Keratinocyte (primary cell): ENCODE measurements around the gene TNS1.

Experiments
- CTCF ChIP-seq, 3 experiments: IDR thresholded peaks in 1 of 3; conservative IDR thresholded peaks in 1 of 3; optimal IDR thresholded peaks in 1 of 3; 2 replicates in 2 of 3; 3 replicates in 1 of 3; pipeline versions ENCODE3 to v1.5.1; 2011; ENCODE audit warnings: low read length in 3 of 3, mild to moderate bottlenecking in 3 of 3, moderate library complexity in 2 of 3, control low read depth in 1 of 3, inconsistent platforms in 1 of 3; ENCODE audit not compliant: insufficient read depth in 2 of 3; ENCODE audit errors: extremely low read depth in 1 of 3
- EZH2 ChIP-seq: IDR thresholded peaks from one replicate; pipeline ENCODE4 v1.6.1; 2012; ENCODE audit warnings: inconsistent platforms, mild to moderate bottlenecking, low read length, moderate library complexity

DNA sequence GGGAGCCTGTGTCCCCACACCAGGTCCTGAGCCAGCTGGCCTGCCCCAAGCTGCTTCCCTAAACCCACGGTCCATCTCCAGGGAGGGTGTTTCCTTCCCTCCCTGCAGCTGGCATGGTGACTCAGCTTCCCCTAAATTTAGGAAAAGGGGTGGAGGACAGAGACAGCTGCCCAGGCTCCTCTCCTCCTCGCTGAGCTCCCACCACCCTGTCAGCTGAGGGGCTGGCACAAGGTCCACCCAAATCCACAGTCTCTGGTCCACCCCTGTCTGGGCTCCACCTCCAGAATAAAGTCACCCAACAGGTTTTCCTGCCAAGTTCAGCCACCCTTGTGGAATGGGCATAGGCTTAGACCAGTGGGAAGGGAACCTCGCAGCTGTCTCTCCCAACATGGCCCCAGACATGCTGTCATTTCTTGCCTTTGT lies 156.5 kb downstream of the TNS1 start:
- no peak for TF ChIP-seq EZH2
- TF ChIP-seq CTCF (optimal IDR thresholded peaks at IDR 0.05 in 1 of 3, IDR thresholded peaks at IDR 0.05 in 1 of 3, conservative IDR thresholded peaks at IDR 0.05 in 1 of 3; ENCODE audit: extremely low read depth in 1 of 3, insufficient read depth in 2 of 3, low read length in 3 of 3), result no peak
